Tongue (tissue), 2 donors: ENCODE data around the gene TBX2. TPM values are rescaled to one million over a fixed set of nuclear protein-coding genes. Genes with fewer than 3 reads are reported as not detected.

Source experiments
- DNase-seq: peaks from one replicate; pipeline ENCODE4 v3.0.0-alpha.2; 2015
- total RNA-seq: library from RNA; depleted of rRNA; stranded (reverse); fragments of >200 nt; gene quantifications from one replicate; pipeline ENCODE4 v1.2.3, GENCODE V29; 2014

The TBX2 gene
- total RNA-seq, 1 donor from 2014 or later: 10.5 TPM

- no peak for DNase-seq
Measured at GRCh38 chr17:61368832-61369450, 30.7 kb upstream of the TBX2 start.

DNA sequence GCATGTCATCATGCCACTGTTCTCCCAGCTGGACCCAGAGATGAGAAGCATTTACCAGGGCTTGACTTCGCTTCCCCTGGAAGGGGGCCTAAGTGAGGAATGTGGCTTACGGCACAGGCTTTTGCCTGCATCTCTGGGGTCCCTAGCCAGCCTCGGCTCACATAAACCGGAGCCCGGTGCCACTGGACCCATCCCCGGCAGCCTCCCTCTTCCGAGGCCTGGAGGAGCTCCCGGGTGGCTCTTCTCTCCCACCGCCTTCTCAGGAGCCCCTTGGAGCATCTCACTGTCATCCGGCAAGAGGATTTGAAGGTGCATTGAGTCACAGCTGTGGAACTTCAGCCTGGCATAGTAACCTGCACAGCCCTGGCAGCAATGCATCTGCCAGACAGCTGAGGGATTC is 29.9 kb upstream of the TBX2 start:
- DNase-seq: no peak

DNA sequence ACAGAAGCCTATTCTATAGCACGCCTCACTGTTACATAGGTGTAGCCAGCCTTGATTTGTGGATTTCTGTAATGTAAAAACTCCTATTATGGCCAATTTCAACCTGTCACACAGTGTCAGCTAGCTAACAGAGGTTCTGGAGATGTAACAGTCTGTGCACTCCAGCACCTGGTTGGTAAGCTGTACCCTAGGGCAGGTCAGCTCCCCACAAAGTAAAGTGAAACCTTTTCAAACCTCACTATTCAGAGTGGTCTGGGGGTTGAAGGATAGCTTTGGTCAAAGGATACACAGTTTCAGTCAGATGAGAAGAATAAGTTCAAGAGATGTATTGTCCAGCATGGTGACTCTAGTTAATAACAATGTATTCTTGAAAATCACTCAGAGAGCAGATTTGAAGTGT is 28.5 kb upstream of the TBX2 start:
- no peak for DNase-seq

GRCh38 chr17:61371606-61372005 is 28.0 kb upstream of the TBX2 start:
- DNase-seq: no peak

DNA sequence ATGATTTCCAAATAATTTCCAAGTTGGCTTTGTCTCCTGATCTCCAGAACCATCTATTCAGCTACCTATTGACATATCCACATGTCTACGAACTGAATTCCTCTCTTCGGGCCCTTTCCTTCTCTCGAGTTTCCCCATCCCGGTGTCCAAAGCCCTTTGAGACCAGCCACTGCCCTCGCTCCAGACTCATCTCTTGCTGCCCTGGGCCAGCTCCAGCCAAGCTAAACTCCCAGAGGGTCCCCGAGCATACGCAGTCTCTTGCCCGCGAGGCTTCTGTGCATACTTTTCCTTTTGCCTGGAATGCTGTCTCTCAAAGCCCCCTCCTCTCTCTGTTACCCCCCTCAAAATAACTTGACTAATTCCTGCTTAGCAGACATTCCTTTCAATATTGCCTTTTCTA is 27.2 kb upstream of the TBX2 start:
- DNase-seq: no peak

DNA sequence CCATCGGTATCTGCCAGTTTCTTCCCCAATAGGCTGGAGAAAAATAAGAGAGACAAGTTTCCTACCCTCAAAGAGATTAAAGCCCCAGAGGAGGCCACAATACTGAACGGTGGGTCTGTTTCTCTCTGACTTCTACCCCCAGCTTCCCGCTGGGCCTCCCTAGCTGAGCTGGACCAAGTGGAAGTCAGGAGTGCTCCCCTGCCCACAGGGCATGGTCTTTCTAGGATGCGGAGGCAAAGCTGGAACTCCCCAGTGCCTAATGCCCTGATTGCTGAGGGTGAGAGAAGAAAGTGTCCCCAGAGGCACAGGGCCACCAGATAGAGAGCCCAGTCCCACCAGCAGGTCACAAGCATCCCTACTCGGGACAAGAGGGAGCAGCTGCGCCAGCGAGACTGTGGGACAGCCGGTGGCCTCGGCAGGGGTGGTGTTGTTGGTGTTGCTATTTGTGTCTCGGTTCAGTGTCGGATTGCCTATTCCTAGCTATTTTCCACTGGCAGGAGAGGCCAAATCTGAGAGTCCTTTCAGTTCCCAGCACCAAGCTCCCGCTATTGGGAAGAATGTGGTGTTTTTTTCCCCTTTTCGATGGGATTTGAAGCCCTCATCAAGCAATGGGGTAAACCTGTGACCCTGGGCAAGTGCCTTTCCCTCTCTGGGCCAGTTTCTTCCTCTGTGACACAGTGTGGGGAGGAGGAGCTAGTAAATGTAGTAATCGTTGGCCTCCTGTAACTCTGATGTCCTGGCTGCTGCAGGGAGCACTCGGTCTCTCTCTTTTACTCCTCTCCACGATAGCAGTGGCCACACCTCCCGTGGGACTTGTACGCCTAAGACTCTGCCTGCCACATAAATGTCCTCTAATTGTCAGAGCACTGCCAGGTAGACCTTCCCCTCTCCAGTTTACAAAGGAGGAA is 22.5 kb upstream of the TBX2 start:
- peak; percentile 69 for DNase-seq

- no peak for DNase-seq
Measured at GRCh38 chr17:61378658-61379456, 20.8 kb upstream of the TBX2 start.

- no peak for DNase-seq
Measured at GRCh38 chr17:61379457-61380216, 20.0 kb upstream of the TBX2 start.

- no peak for DNase-seq
Measured at GRCh38 chr17:61380217-61380835, 19.3 kb upstream of the TBX2 start.

GRCh38 chr17:61380836-61381525 is 18.7 kb upstream of the TBX2 start:
- no peak for DNase-seq

- DNase-seq: no peak
Measured at GRCh38 chr17:61381537-61381936, 18.1 kb upstream of the TBX2 start.

DNA sequence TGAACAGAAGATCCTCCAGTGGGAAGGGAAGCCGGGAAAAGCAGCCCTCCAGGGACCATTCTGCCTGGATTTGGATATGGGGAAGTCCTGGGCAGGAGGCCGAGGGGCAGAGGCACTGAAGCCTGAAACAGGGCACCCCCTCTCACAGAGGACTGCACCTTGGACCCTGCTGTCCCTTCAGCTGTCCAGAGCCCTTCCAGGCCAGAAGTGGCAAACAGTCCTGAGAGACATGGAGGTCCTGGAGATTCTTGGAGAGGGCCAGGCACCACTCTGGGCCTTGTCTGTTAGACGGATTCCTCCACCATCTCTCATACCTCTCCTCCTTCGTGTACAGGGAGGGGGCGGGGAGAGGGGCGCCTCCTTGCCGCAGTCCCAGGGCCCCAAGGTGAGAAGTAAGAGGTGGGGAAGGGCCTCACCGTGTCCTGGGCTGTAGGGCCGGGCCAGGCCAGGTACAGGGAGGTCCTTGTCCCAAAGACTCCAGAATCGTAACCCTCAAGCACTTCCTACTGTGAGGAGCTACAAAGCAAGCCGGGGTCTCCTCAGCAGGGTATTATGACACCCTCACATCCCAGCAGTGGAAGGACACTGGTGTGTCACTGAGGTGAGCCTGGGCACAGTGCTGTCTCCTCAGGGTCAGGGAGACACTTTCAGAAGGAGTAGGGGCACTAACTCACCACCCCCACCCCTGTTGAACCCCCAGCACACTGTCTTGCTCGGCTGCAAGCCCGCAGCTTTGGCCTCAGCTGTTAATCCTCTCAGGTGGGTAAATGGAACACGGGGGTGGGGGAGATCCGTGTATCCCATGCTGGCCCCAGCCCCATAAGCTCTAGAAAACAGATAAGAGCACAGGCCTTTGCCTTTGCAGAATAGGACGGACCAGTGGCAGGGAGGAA is 16.6 kb upstream of the TBX2 start:
- no peak for DNase-seq

GRCh38 chr17:61383689-61384201 is 15.9 kb upstream of the TBX2 start:
- DNase-seq: no peak

DNA sequence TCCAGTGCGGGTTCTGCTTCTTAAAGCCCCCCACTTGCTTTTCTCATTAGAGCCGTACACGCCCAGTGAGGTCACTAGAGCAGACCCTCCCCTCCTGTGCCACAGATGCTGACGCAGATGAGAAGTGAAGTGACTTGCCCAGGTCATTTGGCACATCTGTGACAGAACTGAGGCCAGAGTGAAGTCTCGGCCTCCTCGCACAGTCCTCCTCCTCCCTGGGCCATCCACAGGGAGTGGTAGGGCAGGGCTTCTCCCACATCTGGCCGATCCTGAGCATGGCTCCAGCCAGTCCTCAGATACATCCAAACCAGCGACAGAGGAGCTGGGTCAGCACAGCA is 15.3 kb upstream of the TBX2 start:
- DNase-seq: no peak

GRCh38 chr17:61384692-61385576 is 14.7 kb upstream of the TBX2 start:
- peak; percentile 15 for DNase-seq

GRCh38 chr17:61385577-61386236 is 13.9 kb upstream of the TBX2 start:
- DNase-seq: no peak

DNA sequence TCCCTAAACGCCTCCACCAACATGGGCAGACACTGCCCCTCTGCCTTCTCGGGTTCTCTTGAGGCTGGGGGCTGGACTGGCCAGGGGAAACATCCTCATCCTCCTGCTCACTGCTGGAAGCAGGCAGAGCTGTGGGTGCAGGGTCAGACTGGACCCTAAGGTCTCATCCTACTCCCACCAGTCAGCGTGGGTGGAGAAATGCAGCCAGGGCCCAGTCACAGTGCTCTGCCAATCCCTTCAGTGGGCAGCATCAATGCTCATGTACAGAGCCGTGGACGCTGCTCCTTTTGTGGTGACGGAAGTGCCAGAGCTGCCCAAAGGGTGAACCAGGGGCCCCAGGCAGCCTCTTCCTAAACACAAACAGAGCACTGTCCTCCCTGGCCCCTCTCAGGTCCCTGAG is 13.4 kb upstream of the TBX2 start:
- DNase-seq: no peak

GRCh38 chr17:61387011-61387410 is 12.6 kb upstream of the TBX2 start:
- DNase-seq: no peak
